B cell (primary cell): ENCODE results near the gene TMEM143. TPM values are rescaled to one million over a fixed set of nuclear protein-coding genes. Genes with fewer than 3 reads are reported as not detected.

Experiments
- ATAC-seq: fragments of 200-7000 bp; cut with Tn5 transposase; one replicate; pipeline ENCODE4 v1.10.0; 2021; ENCODE audit warnings: low read depth, mild to moderate bottlenecking, moderate number of reproducible peaks, moderate library complexity
- CTCF ChIA-PET: fragments of 350-600 bp; sonication (Branson Sonifier 250); formaldehyde crosslinking; loops from one replicate; lab custom pipeline; 2021; ENCODE audit warnings: antibody characterized with exemption, inconsistent platforms; lab: Charles Lee
- POLR2A ChIA-PET: fragments of 350-600 bp; sonication (Branson Sonifier 250); formaldehyde crosslinking; loops from one replicate; lab custom pipeline; 2021; ENCODE audit warnings: antibody characterized with exemption; lab: Charles Lee
- DNase-seq: peaks from one replicate; pipeline ENCODE4 v3.0.0; 2013
- H2AFZ ChIP-seq: 2 replicates; pipeline ENCODE4 v1.6.1; 2012; ENCODE audit warnings: mild to moderate bottlenecking, low read depth, low read length; ENCODE audit not compliant: insufficient read depth, poor library complexity, severe bottlenecking
- H3K27ac ChIP-seq, 2 donors: 1 replicate in 1 of 2; 2 replicates in 1 of 2; pipeline ENCODE4 v1.5.1; 2012 to 2013; ENCODE audit warnings: low read length in 2 of 2, mild to moderate bottlenecking in 2 of 2, moderate library complexity in 1 of 2
- H3K27me3 ChIP-seq, 4 experiments: fragments of 200-600 bp in 1 of 4; sonication (generic) in 1 of 4; replicated peaks in 1 of 4; 1 replicate in 2 of 4; 2 replicates in 2 of 4; pipeline versions ENCODE4 v1.6.1 to v1.7.0; 2013 to 2016; ENCODE audit warnings: low read length in 3 of 4, mild to moderate bottlenecking in 2 of 4, mixed read lengths in 1 of 4, moderate library complexity in 1 of 4; ENCODE audit not compliant: insufficient read depth in 4 of 4, control insufficient read depth in 3 of 4; ENCODE audit errors: control extremely low read depth in 1 of 4
- H3K36me3 ChIP-seq, 2 experiments: replicated peaks in 1 of 2; 1 replicate in 1 of 2; 2 replicates in 1 of 2; pipeline versions ENCODE4 v1.6.1 to v1.7.1; 2013; ENCODE audit warnings: low read length in 1 of 2; ENCODE audit not compliant: insufficient read depth in 2 of 2, control insufficient read depth in 1 of 2; ENCODE audit errors: control extremely low read depth in 1 of 2, extremely low read depth in 1 of 2
- H3K4me1 ChIP-seq, 2 donors: fragments of 200-600 bp in 1 of 2; sonication (generic) in 1 of 2; 1 replicate in 1 of 2; 2 replicates in 1 of 2; pipeline versions ENCODE4 v1.5.1 to v1.6.1; 2013 to 2017; ENCODE audit warnings: low read length in 2 of 2; ENCODE audit not compliant: control insufficient read depth in 2 of 2, insufficient read depth in 2 of 2
- H3K4me2 ChIP-seq: replicated peaks from 2 replicates; pipeline ENCODE3; 2012; ENCODE audit warnings: mild to moderate bottlenecking, low read depth, low read length; ENCODE audit not compliant: poor library complexity, severe bottlenecking
- H3K4me3 ChIP-seq, 5 experiments: fragments of 200-600 bp in 1 of 5; sonication (generic) in 1 of 5; 1 replicate in 3 of 5; 2 replicates in 2 of 5; pipeline versions ENCODE4 v1.5.1 to v1.7.0; 2011 to 2016; ENCODE audit warnings: low read length in 4 of 5, mild to moderate bottlenecking in 4 of 5, low read depth in 2 of 5, control low read depth in 1 of 5, moderate library complexity in 1 of 5; ENCODE audit not compliant: insufficient read depth in 1 of 5; ENCODE audit errors: control extremely low read depth in 1 of 5, extremely low read depth in 1 of 5
- H3K79me2 ChIP-seq: fragments of 200-600 bp; sonication (generic); one replicate; pipeline ENCODE4 v1.6.0; 2016; ENCODE audit warnings: low read length; ENCODE audit not compliant: control insufficient read depth, insufficient read depth
- H3K9ac ChIP-seq: fragments of 200-600 bp; sonication (generic); 2 replicates; pipeline ENCODE4 v1.6.1; 2017; ENCODE audit warnings: mild to moderate bottlenecking, low read length, moderate library complexity
- H3K9me3 ChIP-seq, 3 donors: one replicate each; pipeline versions ENCODE4 v1.6.1 to v1.7.1; 2013; ENCODE audit warnings: low read length in 2 of 3; ENCODE audit not compliant: control insufficient read depth in 2 of 3, insufficient read depth in 1 of 3; ENCODE audit errors: control extremely low read depth in 1 of 3
- H4K20me1 ChIP-seq: 2 replicates; pipeline ENCODE4 v1.6.0; 2012; ENCODE audit warnings: mild to moderate bottlenecking, low read length; ENCODE audit not compliant: insufficient read depth, control insufficient read depth, poor library complexity, severe bottlenecking
- H3K27ac Mint-ChIP-seq: one replicate; pipeline ENCODE4 v1.8.0; 2021; ENCODE audit warnings: mixed read lengths
- H3K27me3 Mint-ChIP-seq: one replicate; pipeline ENCODE4 v1.8.0; 2021; ENCODE audit warnings: mixed read lengths
- H3K4me1 Mint-ChIP-seq: one replicate; pipeline ENCODE4 v1.8.0; 2021; ENCODE audit warnings: mixed read lengths
- H3K4me3 Mint-ChIP-seq: one replicate; pipeline ENCODE4 v1.8.0; 2021; ENCODE audit warnings: mixed read lengths
- H3K9me3 Mint-ChIP-seq: one replicate; pipeline ENCODE4 v1.8.0; 2022; ENCODE audit warnings: mixed read lengths; ENCODE audit not compliant: insufficient read depth
- EZH2 ChIP-seq: IDR thresholded peaks from 2 replicates; pipeline ENCODE4 v1.6.1; 2012; ENCODE audit warnings: borderline replicate concordance, low read depth, mild to moderate bottlenecking, moderate library complexity, low read length; ENCODE audit not compliant: insufficient read depth, poor library complexity, severe bottlenecking
- WGBS: methylation state at CpG from one replicate; pipeline ENCODE4 v1.1.5; 2013; ENCODE audit warnings: missing lambda C conversion rate; ENCODE audit not compliant: insufficient coverage; 5-methylcytosine and 5-hydroxymethylcytosine counted together
- intact Hi-C: fragments of 100-400 bp; cut with micrococcal nuclease; formaldehyde crosslinking; loops from one replicate; pipeline ENCODE4 v1.10.0; 2022
- polyA plus RNA-seq: library from polyadenylated mRNA; depleted of rRNA; stranded (reverse); fragments of >200 nt; gene quantifications from 2 replicates; pipeline ENCODE4 v1.2.3, GENCODE V29; 2012
- total RNA-seq, 2 donors: library from RNA; stranded (reverse); fragments of 120-200 nt in 1 of 2; gene quantifications; 1 replicate in 1 of 2; 2 replicates in 1 of 2; pipeline versions ENCODE4 v1.2.3 to v1.2.4, GENCODE V29; 2013 to 2022
- TF ChIP-seq, protein P1 (sequence below): fragments of 200-600 bp; IDR thresholded peaks from one replicate; pipeline ENCODE4 v1.8.0; 2022; ENCODE audit warnings: antibody characterized with exemption, mild to moderate bottlenecking

TMEM143 gene
- total and polyA plus RNA-seq, 2 donors (not counting 1 experiment from before 2014, with no cell fraction given) = 30.0 to 34.3 TPM

DNA sequence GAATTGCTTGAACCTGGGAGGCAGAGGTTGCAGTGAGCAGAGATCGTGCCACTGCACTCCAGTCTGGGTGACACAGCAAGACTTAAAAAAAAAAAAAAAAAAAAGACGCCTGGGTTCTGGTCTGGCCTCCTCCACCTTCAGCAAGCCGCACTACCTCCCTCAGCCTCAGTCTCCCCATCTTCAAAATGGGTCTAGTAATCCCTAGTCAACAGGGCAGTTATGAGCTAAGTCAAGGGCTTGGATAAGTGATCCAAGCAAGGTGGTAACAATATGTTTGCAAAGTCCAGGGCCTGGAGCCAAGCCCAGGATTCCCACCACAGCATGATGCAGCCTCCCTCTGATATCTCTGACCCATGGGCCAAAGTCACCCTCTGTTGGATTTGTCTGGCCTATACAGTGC, 23.2 kb upstream of the TMEM143 start:
- Histone ChIP-seq H3K9ac (no peak overlapping the region), H4K20me1 (no peaks in the 10 kb centered on the region), H3K27me3 (no peaks in the 10 kb centered on the region), H3K4me3 (no peak overlapping the region), H3K4me1 (peaks cover 9 to 14% of the 10 kb centered on the region in 2 donors), H3K4me2 (no peak overlapping the region), H3K79me2 (peaks cover 9% of the 10 kb centered on the region), H3K36me3 (peaks cover 1 to 43% of the 10 kb centered on the region in 2 experiments), H3K27ac (no peak overlapping the region), H2AFZ (no peak overlapping the region), H3K9me3 (no peaks in the 10 kb centered on the region)
- intact Hi-C loops = no loop called here
- H3K4me3 Mint-ChIP-seq = no peak overlapping the region
- H3K4me1 Mint-ChIP-seq = peaks cover 5% of the 10 kb centered on the region
- H3K27me3 Mint-ChIP-seq = no peaks in the 10 kb centered on the region
- ATAC-seq = no peak
- DNase-seq = no peak
- CTCF ChIA-PET = interaction anchor here (0.7 kb wide), 2 partner anchors 13 to 296 kb away, joined by 3 to 4 read pairs; no protein-coding TSS in a partner anchor
- H3K9me3 Mint-ChIP-seq = no peaks in the 10 kb centered on the region
- TF ChIP-seq, protein P1, sequence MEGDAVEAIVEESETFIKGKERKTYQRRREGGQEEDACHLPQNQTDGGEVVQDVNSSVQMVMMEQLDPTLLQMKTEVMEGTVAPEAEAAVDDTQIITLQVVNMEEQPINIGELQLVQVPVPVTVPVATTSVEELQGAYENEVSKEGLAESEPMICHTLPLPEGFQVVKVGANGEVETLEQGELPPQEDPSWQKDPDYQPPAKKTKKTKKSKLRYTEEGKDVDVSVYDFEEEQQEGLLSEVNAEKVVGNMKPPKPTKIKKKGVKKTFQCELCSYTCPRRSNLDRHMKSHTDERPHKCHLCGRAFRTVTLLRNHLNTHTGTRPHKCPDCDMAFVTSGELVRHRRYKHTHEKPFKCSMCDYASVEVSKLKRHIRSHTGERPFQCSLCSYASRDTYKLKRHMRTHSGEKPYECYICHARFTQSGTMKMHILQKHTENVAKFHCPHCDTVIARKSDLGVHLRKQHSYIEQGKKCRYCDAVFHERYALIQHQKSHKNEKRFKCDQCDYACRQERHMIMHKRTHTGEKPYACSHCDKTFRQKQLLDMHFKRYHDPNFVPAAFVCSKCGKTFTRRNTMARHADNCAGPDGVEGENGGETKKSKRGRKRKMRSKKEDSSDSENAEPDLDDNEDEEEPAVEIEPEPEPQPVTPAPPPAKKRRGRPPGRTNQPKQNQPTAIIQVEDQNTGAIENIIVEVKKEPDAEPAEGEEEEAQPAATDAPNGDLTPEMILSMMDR = no peak
- POLR2A ChIA-PET = interaction anchor here (0.7 kb wide), 2 partner anchors 15 to 24 kb away, joined by 7 read pairs; no protein-coding TSS in a partner anchor
- WGBS = 100% methylated on average over 1 of the region's 3 CpGs
- H3K27ac Mint-ChIP-seq = no peak overlapping the region

GRCh38 chr19:48385461-48386087, 21.8 kb upstream of the TMEM143 start:
- Histone ChIP-seq H3K4me1 (peaks cover 5% of the 10 kb centered on the region in 2 donors), H4K20me1 (no peaks in the 10 kb centered on the region), H3K4me2 (no peak overlapping the region), H3K27ac (no peak overlapping the region), H3K79me2 (no peaks in the 10 kb centered on the region), H2AFZ (no peak overlapping the region), H3K9ac (no peak overlapping the region), H3K4me3 (no peak overlapping the region), H3K36me3 (peaks cover 1 to 47% of the 10 kb centered on the region in 2 experiments), H3K9me3 (no peaks in the 10 kb centered on the region), H3K27me3 (no peaks in the 10 kb centered on the region)
- H3K4me3 Mint-ChIP-seq = no peak overlapping the region
- CTCF ChIA-PET = no interaction called here
- intact Hi-C loops = no loop called here
- DNase-seq = no peak
- H3K4me1 Mint-ChIP-seq = peaks cover 3% of the 10 kb centered on the region
- ATAC-seq = no peak
- POLR2A ChIA-PET = no interaction called here
- H3K9me3 Mint-ChIP-seq = no peaks in the 10 kb centered on the region
- TF ChIP-seq, protein P1 = no peak
- TF ChIP-seq EZH2 = no peak
- 94% methylated on average over 3 of the region's 7 CpGs for WGBS
- H3K27me3 Mint-ChIP-seq = no peaks in the 10 kb centered on the region
- H3K27ac Mint-ChIP-seq = no peak overlapping the region
